Activated naive CD8-positive, alpha-beta T cell treated with anti-CD3 and anti-CD28 coated beads for 36 hours (primary cell): Measurements from ENCODE around the gene RASA3. TPM values are rescaled to one million over a fixed set of nuclear protein-coding genes. Genes with fewer than 3 reads are reported as not detected.
A peak's percentile ranks its signal among the peaks of the same experiment; 100 is the strongest.
"Not testable (repeated sequence)": the region's sequence is repeated elsewhere in the genome, so short reads cannot be mapped to it uniquely, and the experiment has no call there.

Experiments used
- DNase-seq: peaks from one replicate; pipeline ENCODE4 v3.0.0; 2021
- H3K27ac Mint-ChIP-seq: one replicate; pipeline ENCODE4 v1.8.0; 2022; ENCODE audit warnings: mild to moderate bottlenecking, moderate library complexity, mixed read lengths
- H3K27me3 Mint-ChIP-seq: one replicate; pipeline ENCODE4 v1.8.0; 2022; ENCODE audit warnings: mild to moderate bottlenecking, mixed read lengths
- H3K36me3 Mint-ChIP-seq: one replicate; pipeline ENCODE4 v1.8.0; 2021; ENCODE audit warnings: mild to moderate bottlenecking, mixed read lengths
- H3K4me1 Mint-ChIP-seq: one replicate; pipeline ENCODE4 v1.8.0; 2021; ENCODE audit warnings: mixed read lengths
- H3K4me3 Mint-ChIP-seq: one replicate; pipeline ENCODE4 v1.8.0; 2022; ENCODE audit warnings: mild to moderate bottlenecking, moderate library complexity, mixed read lengths
- H3K9me3 Mint-ChIP-seq: one replicate; pipeline ENCODE4 v1.8.0; 2022; ENCODE audit warnings: mixed read lengths
- total RNA-seq, 2 experiments: library from RNA; stranded (reverse); gene quantifications; one replicate each; pipeline ENCODE4 v1.2.3, GENCODE V29; 2021

RASA3 gene
- total RNA-seq, 2 experiments from 2014 or later = 25.6 to 26.5 TPM

DNA sequence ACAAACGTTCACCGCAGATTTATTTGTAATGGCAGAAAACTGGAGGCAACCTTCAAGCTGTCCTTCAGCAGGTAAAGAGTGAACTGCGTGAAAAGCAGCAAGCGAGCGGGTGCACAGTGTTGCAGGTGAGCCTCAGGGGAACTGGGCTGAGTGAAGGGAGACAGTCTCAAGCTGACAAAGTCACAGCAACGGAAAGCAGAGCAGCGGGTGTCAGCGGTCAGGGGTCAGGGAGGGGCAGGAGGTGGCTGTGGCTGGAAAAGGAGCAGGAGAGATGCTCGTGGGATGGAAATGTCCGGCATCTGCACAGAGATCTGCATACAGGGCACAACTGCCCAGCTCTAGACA, 8.5 kb upstream of the RASA3 start:
- no peak overlapping the region for H3K4me3 Mint-ChIP-seq
- H3K9me3 Mint-ChIP-seq = peaks cover 4% of the 10 kb centered on the region
- no peaks in the 10 kb centered on the region for H3K36me3 Mint-ChIP-seq
- H3K4me1 Mint-ChIP-seq = peaks cover 21% of the 10 kb centered on the region
- H3K27me3 Mint-ChIP-seq = no peaks in the 10 kb centered on the region
- DNase-seq = no peak
- no peak overlapping the region for H3K27ac Mint-ChIP-seq

DNA sequence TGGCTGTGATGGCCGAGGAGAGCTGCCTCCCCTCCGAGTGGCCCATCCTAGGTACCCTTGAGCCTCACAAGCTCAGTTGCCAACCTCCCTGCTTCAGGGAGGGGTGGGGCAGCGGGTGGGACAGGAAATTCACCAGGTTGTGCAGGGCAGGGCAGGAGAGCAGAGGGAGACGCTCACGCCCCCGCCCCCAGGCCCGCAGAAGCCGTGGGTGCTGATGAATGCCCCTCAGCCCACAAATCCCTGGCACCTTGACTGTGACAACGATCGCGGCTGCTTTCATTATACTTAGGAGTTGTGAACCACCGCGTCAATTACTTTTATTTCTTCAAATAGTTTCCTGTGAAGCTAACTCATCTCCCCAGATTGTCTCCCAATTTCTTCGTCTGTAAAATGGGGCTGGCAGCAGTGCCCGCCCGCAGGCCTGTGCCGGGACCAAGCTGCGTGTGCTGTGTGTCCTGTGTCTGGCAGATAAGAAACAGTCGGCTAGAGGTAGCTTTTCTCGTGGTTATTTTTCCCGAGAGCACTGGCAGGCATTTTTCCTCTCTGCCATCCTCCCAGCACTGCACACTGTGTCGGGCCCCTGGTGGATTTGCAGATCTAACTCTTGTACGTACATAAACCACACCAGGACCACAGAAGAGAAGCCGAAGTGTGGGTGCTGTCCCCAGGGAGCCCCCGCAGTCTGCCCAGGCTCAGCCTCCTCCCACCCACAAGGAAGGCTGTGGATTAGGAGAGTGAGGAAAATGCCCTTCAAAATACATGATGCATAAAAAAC, 7.9 kb upstream of the RASA3 start:
- no peak overlapping the region for H3K27ac Mint-ChIP-seq
- no peaks in the 10 kb centered on the region for H3K27me3 Mint-ChIP-seq
- H3K4me1 Mint-ChIP-seq = peaks cover 15% of the 10 kb centered on the region
- no peaks in the 10 kb centered on the region for H3K36me3 Mint-ChIP-seq
- DNase-seq = no peak
- H3K9me3 Mint-ChIP-seq = peaks cover 4% of the 10 kb centered on the region
- H3K4me3 Mint-ChIP-seq = no peak overlapping the region

DNA sequence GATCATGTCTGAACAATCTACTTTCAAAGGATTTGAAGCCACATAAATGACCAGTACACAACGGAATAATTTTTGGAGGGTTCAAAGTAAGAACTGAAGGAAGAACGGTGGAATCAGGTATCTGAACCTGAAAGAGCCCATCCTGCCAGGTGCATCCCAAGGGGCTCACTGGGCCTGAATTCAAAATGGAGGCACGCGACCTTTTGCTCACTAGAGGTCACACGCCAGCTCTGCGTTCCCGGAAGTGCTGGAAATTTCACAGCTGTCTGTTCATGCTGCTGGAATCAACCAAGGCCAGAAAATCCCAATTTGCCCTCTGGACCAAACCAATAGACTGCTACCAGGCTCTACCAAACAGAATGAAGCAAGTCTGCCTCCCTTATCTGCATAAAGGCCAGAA, 4.2 kb upstream of the RASA3 start:
- Mint-ChIP-seq H3K4me1 (peaks cover 11% of the 10 kb centered on the region), H3K27me3 (no peaks in the 10 kb centered on the region), H3K9me3 (peaks cover 4% of the 10 kb centered on the region), H3K4me3 (no peak overlapping the region), H3K36me3 (peaks cover 2% of the 10 kb centered on the region), H3K27ac (no peak overlapping the region)
- no peak for DNase-seq

DNA sequence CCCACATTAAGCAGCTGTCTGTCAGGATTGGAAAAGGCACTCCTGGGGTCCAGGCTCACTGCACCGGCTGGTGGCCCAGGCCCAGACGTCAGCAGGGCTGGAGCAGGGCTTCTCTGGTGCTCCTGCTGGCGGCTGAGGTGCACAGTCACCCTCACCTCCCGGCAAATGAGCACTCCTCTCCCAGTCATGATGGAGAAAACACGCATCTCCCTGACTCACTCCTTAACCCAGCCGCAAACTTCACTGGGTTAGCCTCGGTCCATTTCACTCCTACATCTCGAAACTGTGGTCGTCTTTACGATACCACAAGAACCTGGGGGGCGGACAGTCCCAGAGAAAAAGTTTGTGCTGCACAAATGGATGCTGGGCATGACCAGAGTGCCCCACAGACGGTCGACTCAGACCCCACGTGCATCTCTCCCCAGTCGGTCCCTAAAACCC, 3.3 kb upstream of the RASA3 start:
- Mint-ChIP-seq H3K9me3 (peaks cover 4% of the 10 kb centered on the region), H3K27me3 (no peaks in the 10 kb centered on the region), H3K27ac (no peak overlapping the region), H3K4me1 (peaks cover 16% of the 10 kb centered on the region), H3K4me3 (no peak overlapping the region), H3K36me3 (peaks cover 9% of the 10 kb centered on the region)
- DNase-seq = no peak

DNA sequence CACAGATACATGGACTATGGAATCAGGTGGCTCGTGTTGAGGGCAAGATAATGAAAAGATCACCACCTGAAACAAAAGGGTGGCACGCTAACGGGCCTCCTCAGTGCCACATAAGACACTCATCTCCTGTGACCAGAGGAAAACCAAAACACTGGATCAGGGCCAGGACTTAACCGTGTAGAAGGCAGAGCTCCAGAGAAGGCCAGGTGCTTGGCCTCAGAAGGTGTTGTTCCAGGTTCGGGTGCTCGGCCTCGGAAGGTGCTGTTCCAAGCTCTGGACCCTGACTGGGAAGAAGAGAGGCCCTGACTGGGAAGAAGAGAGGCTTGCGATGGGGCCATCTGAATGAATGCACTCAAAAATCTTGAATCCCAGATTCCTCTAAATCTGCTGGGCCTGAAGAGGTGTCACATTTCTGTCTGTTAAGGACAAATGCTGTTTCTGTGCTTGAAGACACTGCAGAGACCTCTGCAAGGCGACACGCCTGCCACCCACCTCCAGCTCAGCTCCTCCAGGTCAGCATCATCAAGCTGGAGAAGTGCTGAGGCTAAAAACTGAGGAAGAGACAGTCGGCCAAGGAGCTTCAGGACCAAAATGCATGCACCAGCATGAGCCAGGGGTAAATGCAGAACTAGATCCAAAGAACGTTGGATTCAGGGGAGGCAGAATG, 2.7 kb upstream of the RASA3 start:
- H3K9me3 Mint-ChIP-seq = peaks cover 4% of the 10 kb centered on the region
- H3K27me3 Mint-ChIP-seq = no peaks in the 10 kb centered on the region
- no peak overlapping the region for H3K4me3 Mint-ChIP-seq
- peaks cover 18% of the 10 kb centered on the region for H3K4me1 Mint-ChIP-seq
- peaks cover 9% of the 10 kb centered on the region for H3K36me3 Mint-ChIP-seq
- no peak overlapping the region for H3K27ac Mint-ChIP-seq
- no peak for DNase-seq

DNA sequence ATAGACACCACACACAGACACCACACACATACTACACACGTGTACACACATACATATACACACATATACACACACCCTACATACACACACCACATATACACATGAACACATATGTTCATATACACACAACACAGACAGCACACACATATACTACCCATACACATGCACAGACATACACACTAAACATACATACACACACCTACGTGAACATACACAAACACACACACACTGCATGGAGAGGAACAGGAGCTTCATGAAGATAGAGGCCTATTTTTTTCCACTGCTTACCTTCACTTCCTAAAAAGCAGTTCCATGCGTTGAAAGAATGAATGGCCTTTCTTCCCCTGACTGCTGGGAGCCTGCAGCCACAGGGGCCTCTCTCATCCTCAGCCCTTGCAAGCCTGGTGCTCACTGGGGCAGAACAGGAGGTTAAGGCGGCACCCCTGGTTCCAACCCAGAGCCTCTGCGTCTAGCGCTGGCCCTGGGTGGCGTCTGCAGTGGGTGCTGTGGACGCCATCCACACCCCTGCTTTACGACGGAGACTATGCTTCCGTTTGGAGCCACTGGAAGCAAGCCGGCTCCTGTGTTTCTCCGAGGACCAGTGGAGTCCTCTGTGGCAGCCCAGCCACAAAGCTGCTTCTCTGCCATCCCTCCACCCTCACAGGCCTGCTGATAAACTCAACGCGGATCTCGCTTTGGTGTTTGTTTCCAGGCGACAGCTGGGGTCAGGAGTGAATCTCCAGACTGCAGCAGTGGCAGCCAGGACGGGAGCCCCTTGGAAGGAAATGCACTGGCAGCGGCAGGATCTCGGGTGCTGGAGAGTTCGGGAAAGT, 1.9 kb upstream of the RASA3 start:
- no peaks in the 10 kb centered on the region for H3K27me3 Mint-ChIP-seq
- no peak for DNase-seq
- H3K4me3 Mint-ChIP-seq = peak overlapping the region; percentile 52
- peaks cover 25% of the 10 kb centered on the region for H3K4me1 Mint-ChIP-seq
- peaks cover 9% of the 10 kb centered on the region for H3K36me3 Mint-ChIP-seq
- H3K9me3 Mint-ChIP-seq = peaks cover 4% of the 10 kb centered on the region
- H3K27ac Mint-ChIP-seq = no peak overlapping the region

DNA sequence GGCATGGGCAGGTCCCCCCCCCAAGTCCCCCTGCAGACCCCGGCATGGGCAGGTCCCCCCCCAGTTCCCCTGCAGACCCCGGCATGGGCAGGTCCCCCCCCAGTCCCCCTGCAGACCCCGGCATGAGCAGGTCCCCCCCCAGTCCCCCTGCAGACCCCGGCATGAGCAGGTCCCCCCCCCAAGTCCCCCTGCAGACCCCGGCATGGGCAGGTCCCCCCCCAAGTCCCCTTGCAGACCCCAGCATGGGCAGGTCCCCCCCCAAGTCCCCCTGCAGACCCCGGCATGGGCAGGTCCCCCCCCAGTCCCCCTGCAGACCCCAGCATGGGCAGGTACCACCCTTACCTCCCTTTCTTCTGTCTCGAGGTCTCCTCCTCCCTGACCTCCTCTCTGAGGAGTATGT, 1.1 kb upstream of the RASA3 start:
- DNase-seq, H3K36me3 Mint-ChIP-seq, H3K9me3 Mint-ChIP-seq, H3K27me3 Mint-ChIP-seq: not testable (repeated sequence)
- H3K4me3 Mint-ChIP-seq = peak overlapping the region; percentile 52
- peak overlapping the region; percentile 8 for H3K27ac Mint-ChIP-seq
- H3K4me1 Mint-ChIP-seq = peaks cover 28% of the 10 kb centered on the region

DNA sequence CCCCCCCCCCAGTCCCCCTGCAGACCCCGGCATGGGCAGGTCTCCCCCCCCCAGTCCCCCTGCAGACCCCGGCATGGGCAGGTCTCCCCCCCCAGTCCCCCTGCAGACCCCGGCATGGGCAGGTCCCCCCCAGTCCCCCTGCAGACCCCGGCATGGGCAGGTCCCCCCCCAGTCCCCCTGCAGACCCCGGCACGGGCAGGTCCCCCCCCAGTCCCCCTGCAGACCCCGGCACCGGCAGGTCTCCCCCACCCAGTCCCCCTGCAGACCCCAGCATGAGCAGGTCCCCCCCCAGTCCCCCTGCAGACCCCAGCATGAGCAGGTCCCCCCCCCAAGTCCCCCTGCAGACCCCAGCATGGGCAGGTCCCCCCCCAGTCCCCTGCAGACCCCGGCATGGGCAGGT, 703 bp upstream of the RASA3 start:
- not testable (repeated sequence) for H3K27me3 Mint-ChIP-seq, H3K9me3 Mint-ChIP-seq, H3K4me3 Mint-ChIP-seq, H3K36me3 Mint-ChIP-seq, H3K27ac Mint-ChIP-seq, DNase-seq
- peaks cover 32% of the 10 kb centered on the region for H3K4me1 Mint-ChIP-seq

DNA sequence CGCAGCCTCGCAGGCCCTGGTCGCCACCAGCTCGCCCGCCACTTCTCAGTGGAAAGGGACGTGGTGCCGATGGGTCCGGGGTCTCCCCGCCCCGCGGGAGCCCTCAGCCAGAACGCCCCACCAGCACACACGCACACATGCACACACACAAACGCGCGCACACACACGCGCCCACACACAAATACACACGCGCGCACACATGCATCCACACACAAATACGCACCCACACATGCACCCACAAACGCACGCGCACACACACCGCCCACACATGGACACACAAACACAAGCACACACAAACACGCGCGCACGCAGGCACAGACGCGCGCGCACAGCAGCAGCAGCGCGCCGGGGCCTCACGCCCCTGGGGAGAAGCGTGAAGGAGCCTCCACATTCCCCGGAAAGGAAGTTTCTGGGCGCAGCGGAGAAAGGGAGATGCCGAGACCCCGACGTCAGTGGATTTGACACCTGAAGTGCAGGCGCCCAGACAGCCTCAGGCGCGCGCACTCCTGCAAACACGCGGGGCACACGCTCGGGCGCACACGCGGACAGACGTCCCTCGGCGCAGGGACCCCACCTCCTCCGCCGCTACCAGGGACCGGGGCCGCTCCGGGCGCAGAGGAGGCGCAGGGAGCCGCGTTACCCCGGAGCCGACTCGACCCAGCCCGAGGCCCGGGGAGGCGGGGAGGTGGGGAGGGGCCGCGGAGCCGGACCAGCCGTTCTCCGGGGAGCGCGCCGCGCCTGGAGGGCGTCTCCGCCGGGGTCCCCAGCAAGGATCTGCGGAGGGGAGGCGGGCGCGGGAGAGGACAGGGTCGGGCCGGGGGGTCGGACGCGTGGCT, 622 bp downstream of the RASA3 start:
- peaks cover 46% of the 10 kb centered on the region for H3K4me1 Mint-ChIP-seq
- no peaks in the 10 kb centered on the region for H3K27me3 Mint-ChIP-seq
- no peaks in the 10 kb centered on the region for H3K9me3 Mint-ChIP-seq
- peak overlapping the region; percentile 93 for H3K4me3 Mint-ChIP-seq
- peak; percentile 57 for DNase-seq
- peaks cover 20% of the 10 kb centered on the region for H3K36me3 Mint-ChIP-seq
- H3K27ac Mint-ChIP-seq = peak overlapping the region; percentile 97

DNA sequence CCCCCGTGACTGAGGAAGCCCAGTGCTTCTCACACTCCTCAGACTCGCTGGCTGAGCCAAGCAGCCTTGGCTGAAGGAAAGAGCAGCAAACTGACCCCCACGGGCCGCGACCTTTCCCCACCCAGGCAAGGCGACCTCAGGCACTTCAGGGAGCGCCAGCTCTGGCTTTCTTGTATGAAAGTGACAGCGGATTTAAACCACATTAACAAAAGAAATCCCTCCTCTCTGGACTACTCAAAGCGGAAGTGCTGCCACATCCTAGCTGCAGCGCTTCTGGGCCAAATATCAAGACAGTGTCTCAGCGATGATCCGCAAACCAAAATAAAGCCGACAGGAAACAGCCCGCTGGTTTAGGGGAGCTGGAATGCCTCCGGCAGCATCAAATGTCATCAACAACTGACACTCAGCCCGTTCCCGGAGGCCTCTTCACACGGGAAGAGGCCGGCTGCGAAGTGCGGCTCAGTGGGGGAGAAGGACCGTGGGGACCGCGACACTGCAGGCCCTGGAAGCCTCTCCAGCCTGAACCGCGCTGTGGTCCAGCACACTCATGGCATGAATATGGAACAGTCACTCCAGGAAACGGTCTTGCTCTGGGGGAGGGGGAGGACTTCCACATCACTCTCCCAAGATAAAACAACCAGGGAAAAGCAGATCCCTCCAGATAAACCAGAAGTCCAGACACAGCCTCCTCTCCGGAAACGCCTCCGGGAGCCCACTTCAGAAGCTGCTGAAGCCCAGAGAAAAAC, 1.4 kb downstream of the RASA3 start:
- Mint-ChIP-seq H3K9me3 (peaks cover 5% of the 10 kb centered on the region), H3K4me1 (peaks cover 52% of the 10 kb centered on the region), H3K36me3 (peaks cover 28% of the 10 kb centered on the region), H3K4me3 (peak overlapping the region; percentile 93), H3K27ac (peak overlapping the region; percentile 97), H3K27me3 (no peaks in the 10 kb centered on the region)
- DNase-seq = peak; percentile 66

DNA sequence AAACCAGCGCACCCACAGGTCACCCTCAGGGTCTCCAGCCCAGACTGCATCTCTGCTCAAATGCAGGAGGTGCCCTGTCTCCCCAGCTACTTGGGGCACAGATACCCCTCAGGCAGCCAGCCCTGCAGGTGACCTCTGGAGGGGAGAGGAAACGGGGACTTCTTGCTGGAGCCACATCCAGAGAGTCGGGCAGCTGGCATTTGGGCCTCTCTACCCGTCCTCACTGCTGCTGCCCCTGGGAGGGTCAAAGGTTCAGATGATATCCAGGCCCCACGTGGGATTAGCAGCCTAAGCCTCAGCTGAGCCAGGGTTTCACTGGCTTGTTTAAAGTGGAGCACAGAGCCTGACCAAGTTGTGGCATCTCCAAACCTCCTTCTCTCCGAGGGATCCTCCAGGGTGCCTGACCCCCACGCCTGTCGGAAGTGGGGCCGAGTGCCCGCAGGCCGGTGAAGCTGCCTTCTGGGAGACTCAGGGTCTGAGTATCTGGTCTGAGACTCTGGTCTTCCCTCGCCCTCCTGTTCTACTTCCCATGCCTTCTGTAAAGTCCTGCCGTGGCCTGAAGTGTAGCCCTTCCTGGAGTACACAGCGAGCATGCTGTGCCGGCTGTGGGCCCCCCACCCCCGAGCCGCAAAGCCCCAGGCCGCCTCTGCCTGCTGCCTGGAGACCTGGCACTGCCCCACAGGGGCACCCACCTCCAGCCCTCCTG, 2.1 kb downstream of the RASA3 start:
- peaks cover 6% of the 10 kb centered on the region for H3K9me3 Mint-ChIP-seq
- peaks cover 55% of the 10 kb centered on the region for H3K4me1 Mint-ChIP-seq
- H3K27ac Mint-ChIP-seq = peak overlapping the region; percentile 97
- DNase-seq = no peak
- H3K36me3 Mint-ChIP-seq = peaks cover 32% of the 10 kb centered on the region
- H3K27me3 Mint-ChIP-seq = no peaks in the 10 kb centered on the region
- peak overlapping the region; percentile 93 for H3K4me3 Mint-ChIP-seq

DNA sequence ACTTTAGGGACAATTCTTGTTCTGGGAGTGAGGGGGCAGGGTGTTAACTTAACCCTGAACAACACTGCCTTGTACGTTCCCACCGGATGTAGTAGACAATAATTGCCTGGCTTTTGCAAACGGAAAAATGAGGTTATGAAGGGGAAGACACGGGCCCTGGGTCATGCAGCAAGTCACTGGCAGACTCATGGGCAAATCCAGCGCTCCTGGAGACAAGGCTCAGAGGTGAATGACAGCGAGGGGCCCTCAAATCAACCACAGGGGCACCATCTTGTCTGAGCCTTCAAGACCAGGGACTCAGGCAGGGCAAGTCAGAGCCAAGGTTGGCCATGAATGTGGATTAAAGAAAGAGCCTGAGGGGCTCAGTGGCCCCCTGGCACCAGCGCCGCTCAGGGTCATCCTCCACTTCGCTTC, 2.8 kb downstream of the RASA3 start:
- Mint-ChIP-seq H3K36me3 (peaks cover 38% of the 10 kb centered on the region), H3K27me3 (no peaks in the 10 kb centered on the region)
- peak; percentile 67 for DNase-seq

DNA sequence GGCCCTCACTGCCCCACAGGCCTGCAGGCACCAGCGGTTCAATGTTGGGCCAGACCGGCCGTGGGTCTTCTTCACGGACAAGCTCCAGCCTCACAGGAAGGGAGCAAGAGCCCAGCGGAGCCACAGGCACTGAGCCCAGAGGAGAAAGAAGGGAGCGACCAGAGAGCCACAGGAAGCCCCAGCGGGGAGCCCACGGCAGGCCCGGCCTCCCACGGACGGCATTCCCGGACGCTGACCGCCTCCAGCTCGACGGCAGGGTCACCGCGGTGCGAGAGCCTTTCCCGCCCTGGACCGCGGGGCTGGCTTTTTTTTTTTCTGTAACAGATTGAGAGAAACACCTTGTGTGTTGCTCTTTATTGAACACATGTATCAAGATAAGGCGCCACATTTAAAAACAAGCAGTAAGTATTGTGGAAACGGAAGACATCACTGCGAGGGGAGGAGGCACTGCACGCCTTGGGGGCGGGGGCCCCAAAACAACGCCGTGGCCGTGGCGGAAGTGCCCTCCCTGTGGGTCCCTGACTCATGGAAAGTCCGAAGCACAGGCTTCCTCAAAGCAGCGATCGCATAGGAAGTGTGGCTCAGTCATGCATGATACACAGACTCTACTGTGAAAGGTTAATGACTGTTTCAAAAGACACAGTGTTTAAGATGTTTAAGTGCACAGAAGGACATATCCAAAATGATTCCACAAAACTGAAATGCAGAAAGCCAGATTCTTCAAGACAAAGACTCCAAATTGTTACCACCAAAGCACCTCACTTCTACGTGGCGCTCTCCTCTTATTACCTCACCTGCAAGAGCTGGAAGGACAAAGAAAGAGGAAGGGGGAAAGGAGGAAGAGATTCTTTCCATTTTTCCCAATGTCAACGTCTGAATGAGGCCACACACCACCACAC, 3.5 kb downstream of the RASA3 start:
- Mint-ChIP-seq H3K4me3 (peak overlapping the region; percentile 93), H3K27me3 (no peaks in the 10 kb centered on the region), H3K4me1 (peaks cover 64% of the 10 kb centered on the region), H3K9me3 (peaks cover 8% of the 10 kb centered on the region), H3K36me3 (peaks cover 40% of the 10 kb centered on the region), H3K27ac (peak overlapping the region; percentile 97)
- peak; percentile 92 for DNase-seq

More for the DNA sequence above, 2.8 kb downstream of the RASA3 start:
- Mint-ChIP-seq H3K9me3 (peaks cover 8% of the 10 kb centered on the region), H3K27ac (peak overlapping the region; percentile 97), H3K4me1 (peaks cover 60% of the 10 kb centered on the region), H3K4me3 (peak overlapping the region; percentile 93)
